ENCODE data around the gene XXYLT1.
"Not testable (repeated sequence)": the region's sequence is repeated elsewhere in the genome, so short reads cannot be mapped to it uniquely, and the experiment has no call there.

XXYLT1 gene

GRCh38 chr3:195096484-195097330 is 174.3 kb downstream of the XXYLT1 start:
- no peak for DNase-seq (ENCODE audit: low read depth)

GRCh38 chr3:195096053-195096452 is 174.9 kb downstream of the XXYLT1 start:
- no peak for DNase-seq (ENCODE audit: low read depth)

- no peak for DNase-seq (ENCODE audit: low read depth)
Observed at GRCh38 chr3:195095704-195096036, 175.3 kb downstream of the XXYLT1 start.

- DNase-seq (ENCODE audit: low read depth): no peak
Observed at GRCh38 chr3:195095035-195095703, 175.8 kb downstream of the XXYLT1 start.

GRCh38 chr3:195094191-195094921 is 176.6 kb downstream of the XXYLT1 start:
- DNase-seq (ENCODE audit: low read depth): no peak

- no peak for DNase-seq (ENCODE audit: low read depth)
Observed at GRCh38 chr3:195093731-195094130, 177.2 kb downstream of the XXYLT1 start.

GRCh38 chr3:195087840-195088601 is 182.9 kb downstream of the XXYLT1 start:
- not testable (repeated sequence) for DNase-seq (ENCODE audit: low read depth)

GRCh38 chr3:195087328-195087727 is 183.6 kb downstream of the XXYLT1 start:
- no peak for DNase-seq (ENCODE audit: low read depth)

- DNase-seq (ENCODE audit: low read depth): no peak
Observed at GRCh38 chr3:195086885-195087284, 184.1 kb downstream of the XXYLT1 start.

- DNase-seq (ENCODE audit: low read depth): no peak
Observed at GRCh38 chr3:195086341-195086740, 184.6 kb downstream of the XXYLT1 start.

- no peak for DNase-seq (ENCODE audit: low read depth)
Observed at GRCh38 chr3:195085356-195086130, 185.4 kb downstream of the XXYLT1 start.

GRCh38 chr3:195084746-195085145 is 186.2 kb downstream of the XXYLT1 start:
- DNase-seq (ENCODE audit: low read depth): no peak

- no peak for DNase-seq (ENCODE audit: low read depth)
Observed at GRCh38 chr3:195083659-195084058, 187.3 kb downstream of the XXYLT1 start.

GRCh38 chr3:195082811-195083210 is 188.1 kb downstream of the XXYLT1 start:
- no peak for DNase-seq (ENCODE audit: low read depth)

GRCh38 chr3:195081242-195081963 is 189.6 kb downstream of the XXYLT1 start:
- no peak for DNase-seq (ENCODE audit: low read depth)

GRCh38 chr3:195080571-195081151 is 190.3 kb downstream of the XXYLT1 start:
- no peak for DNase-seq (ENCODE audit: low read depth)

- DNase-seq (ENCODE audit: low read depth): no peak
Observed at GRCh38 chr3:195080125-195080524, 190.8 kb downstream of the XXYLT1 start.

- no peak for DNase-seq (ENCODE audit: low read depth)
Observed at GRCh38 chr3:195079636-195080035, 191.3 kb downstream of the XXYLT1 start.

GRCh38 chr3:195078891-195079440 is 192.0 kb downstream of the XXYLT1 start:
- no peak for DNase-seq (ENCODE audit: low read depth)
